Fibroblast of skin of abdomen (primary cell): ENCODE data around the gene CEP164.

Source experiments
- DNase-seq: peaks from one replicate; pipeline ENCODE4 v3.0.0-alpha.2; 2013

Gene CEP164

DNA sequence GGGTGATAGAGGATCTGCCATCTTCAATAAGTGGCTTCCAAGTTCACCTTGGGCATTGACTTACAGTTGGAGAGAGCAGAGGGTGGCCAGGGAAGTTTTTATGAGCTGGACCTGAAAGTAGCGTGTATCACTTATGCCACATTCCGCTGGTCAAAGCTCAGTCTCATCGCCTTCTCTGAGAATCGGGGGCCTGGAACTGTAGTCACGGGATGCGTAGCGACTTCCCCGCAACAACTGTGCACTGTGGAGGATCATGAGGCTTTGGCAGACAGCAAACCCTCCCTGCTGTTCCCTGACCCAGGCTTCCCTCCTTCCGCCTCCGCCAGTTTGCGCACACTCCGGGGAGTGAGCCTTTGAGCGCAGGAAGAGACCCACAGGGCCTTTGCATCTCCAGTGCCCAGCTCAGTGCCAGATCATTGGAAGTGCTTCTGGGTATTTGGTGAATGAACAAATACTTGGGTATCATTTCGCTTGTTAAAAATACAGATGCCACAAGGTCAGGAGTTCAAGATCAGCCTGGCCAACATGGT lies 95.5 kb downstream of the CEP164 start:
- no peak for DNase-seq

DNA sequence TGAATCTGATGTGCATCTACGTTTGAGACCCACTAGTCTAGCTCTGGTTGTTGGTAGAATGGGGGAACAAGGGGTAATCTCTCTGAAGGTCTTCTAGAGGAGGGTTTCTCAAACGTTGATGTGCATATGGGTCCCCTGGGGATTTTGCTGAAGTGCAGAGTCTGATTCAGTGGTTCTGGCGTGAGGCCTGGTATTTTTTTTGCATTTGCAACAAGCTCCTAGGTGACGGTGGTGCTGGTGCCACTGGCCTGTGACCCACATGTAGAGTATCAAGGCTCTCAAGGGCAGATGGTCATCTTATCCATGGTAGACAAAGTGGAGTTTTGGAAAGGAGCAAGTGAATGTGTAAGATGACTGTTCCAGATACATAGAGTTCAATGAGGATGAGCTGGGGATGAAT lies 97.1 kb downstream of the CEP164 start:
- DNase-seq: peak; percentile 21

DNA sequence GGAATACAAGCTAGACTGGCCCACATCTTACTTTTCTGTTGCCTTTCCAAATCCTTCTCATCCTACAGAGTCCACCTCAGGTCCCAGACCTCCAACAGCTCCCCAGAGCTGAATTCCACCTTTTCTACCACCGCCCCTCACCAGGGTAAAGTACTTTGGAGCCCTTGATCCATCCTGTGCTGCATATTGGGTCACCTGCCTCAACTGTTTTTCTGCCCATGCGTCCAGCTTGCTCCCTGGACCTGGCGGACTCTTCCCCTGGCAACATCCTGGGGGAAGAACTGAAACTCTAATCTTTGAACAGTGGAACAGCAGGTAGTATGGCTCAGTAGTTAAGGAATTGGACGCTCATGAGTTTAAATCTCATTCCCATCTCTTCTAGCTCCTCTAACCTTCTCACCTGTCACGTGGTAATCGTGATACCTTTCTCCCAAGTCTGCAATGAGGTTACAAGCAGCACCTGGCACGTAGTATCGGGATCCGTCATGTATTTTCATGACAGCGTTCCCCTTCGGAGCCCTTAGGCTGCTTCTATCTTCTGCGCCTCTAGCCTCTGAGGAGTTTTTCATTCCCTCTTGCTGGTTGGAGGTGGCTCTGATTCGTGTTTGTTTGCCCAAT lies 98.1 kb downstream of the CEP164 start:
- no peak for DNase-seq

DNA sequence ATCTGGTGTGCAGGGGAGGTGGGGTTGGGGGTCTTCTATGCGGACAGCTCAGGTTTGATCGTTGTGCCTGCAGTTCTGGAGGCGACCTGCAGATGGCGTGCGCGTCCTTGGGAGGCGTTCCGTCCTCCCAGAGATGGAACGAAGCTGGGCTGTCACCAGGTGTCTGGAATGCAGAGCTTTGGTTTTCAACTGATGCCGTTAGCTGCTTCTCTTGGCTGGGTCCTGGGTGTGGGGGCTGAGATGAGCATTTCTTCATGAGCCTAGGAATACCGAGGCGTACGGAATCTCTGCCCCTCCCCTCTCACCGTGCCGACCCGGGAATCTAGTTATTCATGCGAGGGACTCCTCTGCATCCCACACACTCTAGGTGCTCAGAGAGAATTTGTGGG lies 98.6 kb downstream of the CEP164 start:
- DNase-seq: peak; percentile 43

DNA sequence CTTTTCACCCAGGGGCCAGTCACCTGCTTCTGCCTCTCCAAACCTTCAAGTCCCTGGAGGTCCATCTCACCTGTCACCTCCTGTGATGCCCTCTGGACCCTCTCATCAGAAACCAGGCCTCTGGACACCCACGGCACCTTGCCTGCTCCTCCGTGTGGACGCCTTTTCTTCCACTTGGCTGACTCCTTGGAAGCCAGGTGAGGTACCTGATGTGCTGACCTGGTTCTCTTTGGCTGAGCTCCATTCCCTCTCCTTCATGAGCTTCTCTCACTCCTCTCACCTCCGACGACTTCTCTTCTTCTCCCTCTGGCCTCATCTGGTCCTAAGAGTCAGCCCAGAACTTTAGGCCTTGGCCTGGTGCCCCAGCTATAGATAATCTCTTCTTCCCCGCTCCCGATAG lies 99.3 kb downstream of the CEP164 start:
- no peak for DNase-seq

DNA sequence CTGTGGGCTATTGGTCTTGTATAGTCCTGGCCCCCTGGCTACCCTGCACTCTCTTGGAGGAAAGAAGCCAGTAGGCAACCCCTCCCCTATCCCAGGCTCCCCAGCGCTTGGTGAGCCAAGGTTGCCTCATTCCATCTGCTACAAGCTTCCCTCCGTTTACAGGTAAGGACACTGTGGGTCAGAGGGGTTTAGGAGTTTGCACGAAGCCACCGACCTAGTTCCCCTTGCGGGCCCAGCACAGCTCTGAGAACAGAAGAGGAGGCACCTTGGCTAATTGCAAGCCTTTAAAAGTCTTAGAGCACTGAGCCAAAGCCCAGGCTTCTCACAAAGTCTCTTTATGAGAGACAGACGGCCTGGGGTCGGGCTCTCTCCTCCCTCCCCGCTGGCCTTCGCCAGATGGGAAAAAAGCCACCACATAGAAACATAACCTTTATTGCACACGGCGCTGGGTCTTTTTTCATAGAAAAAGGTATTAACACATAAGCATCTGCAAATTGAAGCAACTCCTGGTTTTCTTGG lies 99.8 kb downstream of the CEP164 start:
- DNase-seq: no peak

DNA sequence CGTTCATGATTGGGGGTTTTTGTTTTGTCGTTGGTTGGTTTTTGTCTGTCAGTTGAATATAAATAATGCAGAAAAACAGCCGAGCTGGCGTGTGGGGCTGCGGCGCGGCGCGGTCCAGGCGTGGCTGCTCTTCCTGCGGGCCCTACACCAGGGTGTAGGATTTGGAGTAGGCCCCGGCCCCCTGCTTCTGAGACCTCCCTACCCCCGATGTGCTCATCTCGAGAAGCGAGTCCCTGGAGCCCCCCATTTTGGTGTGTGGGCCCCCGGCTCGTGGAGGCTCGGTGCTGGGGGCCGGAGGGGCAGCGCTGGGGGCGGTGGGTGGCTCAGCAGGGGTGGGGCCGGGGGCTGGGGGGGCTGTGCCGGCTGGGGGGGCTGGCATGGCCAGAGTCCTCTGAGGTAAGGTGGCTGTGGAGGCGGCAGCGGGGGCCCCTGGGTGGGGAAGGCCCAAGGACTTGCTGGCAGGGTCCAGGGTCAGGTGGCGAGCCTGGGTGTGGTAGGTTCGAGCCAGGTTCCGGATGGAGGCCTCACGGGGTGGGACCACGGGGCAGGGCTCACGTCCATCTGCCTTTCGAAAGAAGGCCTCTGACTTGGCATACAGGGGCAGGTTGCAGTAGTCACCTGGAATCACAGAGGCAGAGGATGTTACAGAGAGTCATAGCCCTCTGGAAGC lies 100.7 kb downstream of the CEP164 start:
- no peak for DNase-seq

DNA sequence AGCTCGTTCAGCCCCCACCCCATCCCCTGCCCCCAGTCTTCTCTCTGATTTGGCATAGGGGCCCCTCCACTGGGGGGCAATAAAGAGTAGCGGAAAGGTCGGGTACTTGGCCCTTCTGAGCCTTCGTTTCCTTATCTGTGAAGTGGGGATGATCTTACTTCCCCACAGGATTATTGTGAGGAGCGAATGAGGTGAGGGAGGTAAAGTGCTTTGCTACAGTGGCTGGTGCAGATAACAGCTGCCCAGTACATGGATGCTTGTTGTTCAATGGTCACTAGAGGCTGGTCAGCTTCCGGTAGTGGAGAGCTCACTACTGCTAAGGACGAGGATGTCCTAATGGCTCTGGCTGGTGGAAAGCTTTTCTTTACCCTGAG lies 101.2 kb downstream of the CEP164 start:
- no peak for DNase-seq

DNA sequence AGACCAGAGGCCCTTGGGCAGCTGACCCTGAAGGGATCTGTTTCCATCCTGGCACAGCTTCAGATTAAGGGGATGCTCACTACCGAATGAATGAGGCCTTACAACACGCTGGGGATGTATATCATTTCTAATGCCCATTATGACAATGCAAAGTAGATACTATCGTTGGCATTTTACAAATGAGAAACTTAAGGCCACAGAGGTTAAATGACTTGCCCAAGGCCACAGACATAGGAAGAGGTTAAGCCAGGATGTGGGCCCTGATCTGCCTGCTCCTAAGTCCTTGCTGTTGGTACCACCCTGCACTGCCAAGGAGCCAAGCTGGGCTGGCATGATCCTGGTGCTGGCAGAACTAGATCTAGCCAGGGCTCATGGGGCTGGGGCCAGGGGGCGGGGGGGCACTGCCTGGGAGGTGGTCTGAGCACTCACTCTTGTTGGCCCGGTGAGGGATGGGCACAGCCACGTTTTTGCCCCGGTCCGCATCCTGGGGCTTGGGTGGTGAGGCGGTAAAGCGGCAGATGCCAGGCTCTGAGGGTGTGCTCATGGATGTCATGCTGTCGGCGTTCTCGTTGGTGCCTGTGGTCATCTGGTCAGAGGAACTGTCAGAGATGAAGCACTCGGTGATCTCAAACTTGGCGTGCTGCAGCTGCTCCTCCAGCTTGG lies 102.8 kb downstream of the CEP164 start:
- DNase-seq: no peak

DNA sequence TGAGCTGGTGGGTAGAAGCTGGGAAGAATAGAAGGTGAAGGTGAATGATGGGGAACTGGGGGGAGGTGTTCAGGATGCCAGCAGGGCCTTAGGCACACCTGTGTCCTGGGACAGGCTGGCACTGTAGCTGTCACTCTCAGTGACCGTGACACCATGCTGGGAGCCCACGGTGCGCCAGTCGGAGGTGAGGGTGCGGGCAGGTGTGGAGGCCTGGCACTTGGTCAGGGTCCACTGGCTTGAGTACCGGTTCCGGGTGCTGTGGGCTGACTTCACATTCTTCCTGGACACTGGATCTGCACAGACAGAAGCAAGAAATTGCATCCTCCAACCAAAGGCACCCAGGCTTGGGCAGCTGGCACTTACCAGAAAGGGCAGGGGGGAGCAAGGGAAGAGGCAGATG lies 103.8 kb downstream of the CEP164 start:
- DNase-seq: no peak

DNA sequence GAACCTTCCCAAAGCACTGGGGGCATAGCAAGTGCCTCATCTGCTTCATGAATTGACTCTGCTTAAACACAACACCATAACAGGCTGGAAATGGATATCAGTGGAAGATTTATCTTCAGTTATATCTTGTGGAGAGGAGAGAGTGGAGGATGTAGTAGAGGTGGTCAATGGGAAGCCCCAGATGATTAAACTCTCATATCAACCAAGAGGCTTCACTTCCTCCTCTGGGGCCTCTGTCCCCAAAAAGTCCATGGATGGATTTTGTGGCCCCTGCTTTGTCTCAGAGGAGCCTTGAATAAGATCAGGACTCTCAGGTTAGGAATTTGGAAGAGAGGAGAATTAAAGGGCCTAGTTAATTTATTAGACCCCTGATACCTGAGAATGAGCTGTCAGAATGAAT lies 106.1 kb downstream of the CEP164 start:
- DNase-seq: no peak

DNA sequence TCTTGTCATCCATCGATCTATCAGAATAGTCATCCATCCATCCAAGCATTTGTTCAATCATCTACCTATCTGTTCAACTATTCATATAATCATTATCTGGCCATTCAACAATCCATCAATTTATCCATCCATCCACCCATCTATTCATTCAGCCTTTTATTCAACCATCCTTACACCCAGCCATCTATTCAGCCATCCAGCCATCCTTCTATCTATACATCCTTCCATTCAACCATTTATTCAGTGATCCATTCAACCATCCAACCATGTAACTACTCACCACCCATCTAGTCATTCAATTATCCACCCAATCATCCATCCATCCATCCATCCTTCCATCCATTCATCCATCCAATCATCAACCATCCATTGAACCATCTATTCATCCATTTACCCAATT lies 106.8 kb downstream of the CEP164 start:
- DNase-seq: no peak

DNA sequence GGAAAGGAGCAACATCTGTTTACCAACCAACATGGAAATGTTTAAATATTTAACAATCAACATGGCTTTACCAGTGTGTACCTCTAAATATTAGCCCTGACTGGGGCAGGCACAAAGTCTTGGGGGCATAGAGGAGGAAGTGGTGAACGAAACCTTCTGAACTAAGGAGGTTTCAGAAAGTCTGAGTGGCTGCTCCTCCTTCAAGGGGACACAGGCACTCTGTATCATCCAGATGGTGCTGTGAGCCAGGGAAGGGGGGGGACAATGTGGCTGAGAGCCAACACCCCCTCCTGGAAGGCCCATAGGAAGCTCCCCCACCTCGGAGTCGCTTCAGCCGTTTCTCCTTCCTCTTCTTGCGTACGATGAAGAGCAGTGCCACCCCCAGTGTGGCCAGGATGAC lies 107.7 kb downstream of the CEP164 start:
- DNase-seq: no peak

DNA sequence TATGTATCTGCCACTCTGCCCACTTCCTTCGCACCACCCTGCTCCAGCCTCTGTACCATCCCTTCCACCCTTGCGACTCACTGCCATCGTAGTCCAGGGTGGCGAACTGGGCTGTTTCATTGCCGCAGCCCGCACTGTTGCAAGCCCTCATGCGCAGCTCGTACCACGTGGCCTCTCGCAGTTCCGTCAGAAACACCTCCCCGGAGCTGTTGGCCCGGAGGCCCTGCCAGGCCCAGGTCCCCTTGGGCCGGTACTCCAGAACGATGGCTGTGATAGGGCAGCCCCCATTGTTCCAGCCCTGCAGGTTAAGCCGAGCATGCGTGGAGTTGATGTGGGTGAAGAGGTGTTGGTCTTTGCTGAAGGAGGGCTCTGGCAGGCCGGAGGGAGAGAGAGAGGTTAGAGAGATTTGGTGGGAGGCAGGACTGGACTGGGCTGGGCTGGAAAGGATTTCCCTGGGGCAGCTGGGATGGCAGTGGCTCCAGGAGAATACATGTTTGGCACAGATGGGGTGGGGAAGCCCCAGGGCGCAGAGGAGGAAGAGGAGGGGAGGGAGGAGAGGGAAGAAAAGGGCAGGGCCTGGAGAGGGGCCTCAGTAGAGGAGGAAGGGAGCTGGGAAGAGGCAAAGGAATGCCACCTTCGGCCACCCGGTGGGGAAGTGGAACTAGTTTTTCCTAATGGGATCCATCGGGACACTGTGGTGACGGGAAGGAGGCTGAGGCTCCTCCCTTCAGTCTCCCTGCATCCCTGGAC lies 109.6 kb downstream of the CEP164 start:
- DNase-seq: no peak

DNA sequence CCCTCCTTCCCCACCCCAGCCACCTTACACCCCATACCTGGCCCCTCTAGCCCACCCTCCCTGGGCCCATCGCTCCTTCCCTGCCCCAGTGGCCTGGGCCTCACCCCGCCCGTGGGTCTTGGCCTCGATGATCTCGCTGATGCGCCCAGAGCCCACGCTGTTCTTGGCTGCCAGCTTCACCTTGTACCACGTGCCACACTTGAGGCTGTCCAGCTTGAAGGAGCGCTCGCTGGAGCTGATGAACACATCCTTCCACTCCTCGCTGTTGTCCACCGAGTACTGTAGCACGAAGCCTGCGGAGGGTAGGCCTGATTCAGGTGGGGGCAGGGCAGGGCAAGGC lies 110.1 kb downstream of the CEP164 start:
- DNase-seq: no peak

DNA sequence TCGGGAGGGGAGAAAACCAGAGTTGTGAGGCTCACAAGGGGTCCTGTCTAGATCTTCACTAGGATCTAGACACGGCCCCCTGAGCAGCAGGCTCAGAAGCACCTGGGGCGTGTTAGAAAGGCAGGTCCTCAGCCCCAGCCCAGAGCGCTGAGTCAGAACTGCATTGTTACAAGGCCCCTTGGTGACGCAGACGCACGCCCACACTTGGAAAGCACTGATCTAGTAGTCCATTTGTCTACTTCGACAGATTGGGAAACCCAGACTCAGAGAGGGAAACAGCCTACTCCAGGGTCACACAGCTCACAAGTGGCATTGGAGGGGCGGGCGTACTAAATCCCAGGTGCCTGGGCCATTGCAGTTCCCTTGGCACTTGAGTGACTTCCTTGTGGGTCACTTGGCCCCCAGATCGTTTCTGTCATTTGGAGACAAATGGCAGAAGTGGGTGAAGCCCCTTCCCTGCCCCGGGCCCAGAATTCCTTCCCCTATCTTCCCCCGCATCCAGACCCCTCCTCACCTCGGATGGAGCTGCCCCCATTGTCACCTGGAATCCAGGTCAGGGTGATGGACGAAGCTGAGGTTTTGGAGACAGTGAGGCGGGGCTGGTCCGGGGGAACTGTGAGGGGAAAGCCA lies 110.8 kb downstream of the CEP164 start:
- no peak for DNase-seq

DNA sequence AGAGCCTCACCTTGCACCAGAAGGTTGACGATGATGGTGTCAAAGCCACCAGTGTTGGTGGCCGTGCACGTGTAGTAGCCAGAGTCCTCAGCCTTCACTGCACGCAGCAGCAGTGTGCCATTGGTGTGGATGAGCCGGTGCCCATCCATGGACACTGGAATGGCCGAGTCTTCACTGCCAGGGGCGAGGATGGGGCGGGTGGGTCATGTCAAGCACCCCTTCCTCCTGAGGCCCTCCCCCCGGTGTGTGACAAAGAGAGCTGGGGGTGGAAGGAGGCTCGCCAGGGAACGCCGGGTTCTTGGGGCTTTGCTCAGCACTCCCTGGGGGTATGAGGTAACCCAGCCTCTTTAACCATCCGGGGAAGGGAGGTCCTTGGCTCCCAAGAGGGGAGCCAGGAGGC lies 111.6 kb downstream of the CEP164 start:
- DNase-seq: no peak

DNA sequence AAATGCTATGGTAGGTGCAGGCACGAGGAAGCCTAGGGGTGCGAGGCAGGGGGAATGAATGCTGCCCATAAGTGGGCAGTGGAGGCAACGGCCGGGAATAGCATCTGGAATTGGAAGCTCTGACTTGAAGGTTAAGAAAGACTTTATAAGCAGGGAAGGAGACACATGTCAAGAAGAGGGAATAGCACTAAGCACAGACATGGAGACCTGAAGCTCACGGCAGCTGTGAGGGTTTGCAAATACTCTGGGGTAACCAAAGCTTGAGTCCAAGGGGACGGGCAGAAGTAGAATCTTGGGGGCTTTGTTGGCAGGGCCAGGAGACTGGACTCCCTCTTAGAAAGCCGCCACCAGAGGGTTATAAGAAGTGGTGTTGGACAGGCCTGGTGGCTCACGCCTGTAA lies 112.6 kb downstream of the CEP164 start:
- DNase-seq: no peak

DNA sequence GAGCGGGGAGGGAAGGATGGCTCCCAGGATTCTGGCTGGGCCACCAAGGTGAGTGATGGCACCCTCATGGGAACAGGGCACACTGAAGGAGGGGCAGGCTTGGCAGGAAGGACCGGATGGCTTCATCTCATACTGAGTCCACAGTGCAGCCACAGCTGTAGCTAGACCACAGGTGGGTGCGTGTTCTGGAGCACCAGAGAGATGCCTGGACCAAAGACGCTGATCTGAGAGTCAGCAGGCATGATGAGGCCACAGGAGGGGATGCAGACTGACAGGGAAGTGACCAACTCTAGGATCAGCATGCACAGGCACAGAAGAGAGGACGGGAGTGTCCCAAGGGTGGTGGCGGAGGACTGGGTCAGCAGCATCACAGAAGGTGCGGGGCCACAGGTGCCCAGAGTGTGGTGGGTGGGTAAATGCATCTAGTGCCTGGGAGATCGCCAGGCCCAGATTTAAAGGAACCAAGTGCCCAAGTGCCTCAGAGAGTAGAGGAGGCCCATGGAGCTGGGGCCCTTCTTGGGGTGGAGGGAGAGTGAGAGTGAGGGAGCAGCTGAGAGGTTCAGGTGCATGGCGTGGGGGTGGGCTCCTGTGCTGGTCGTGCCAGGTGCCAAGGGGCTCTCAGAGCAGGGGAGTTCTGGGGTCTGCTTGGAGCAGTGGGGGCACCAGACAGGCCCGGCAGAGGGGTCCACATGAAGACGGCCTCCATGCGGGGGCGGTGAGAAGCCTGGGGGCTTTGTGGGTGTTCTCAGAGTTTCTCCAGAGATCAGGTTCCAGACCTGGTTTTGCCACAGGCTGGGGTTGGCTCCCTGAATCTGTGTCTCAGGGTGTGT lies 113.7 kb downstream of the CEP164 start:
- no peak for DNase-seq

DNA sequence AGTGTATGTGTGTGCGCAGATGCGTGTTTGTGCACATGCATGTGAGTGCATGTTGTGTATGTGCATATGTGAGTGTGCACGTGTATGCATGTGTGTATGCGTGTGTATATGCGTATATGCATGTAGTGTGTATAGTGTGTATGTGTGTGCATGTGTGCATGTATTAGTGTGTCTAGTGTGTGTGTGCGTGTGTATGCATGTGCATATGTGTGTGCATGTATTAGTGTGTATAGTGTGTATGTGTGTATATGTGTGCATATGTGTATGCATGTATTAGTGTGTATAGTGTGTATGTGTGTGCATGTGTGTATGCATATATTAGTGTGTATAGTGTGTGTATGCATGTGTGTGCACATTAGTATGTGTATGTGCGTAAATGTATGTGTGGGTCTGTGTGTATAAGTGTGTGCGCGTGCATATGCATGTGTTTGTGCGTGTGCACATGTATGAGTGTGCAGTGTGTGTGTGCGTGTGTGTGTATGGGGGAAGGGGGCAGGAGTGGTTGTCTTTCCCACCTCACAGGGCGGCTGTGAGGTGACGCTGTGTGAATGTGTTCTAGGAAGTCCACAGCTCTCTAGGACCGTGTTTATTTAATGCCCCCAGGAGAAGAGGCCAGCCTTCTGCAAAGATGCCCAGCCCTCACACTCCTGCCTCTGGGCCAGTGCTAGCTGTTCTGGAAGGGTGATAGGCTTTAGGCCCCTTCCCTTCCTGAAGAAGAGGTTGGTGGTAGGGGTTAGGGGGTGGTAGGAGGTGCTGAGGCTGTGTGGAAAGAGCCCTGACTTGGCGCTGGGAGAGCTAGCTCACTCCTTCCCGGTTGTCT lies 114.6 kb downstream of the CEP164 start:
- DNase-seq: no peak

DNA sequence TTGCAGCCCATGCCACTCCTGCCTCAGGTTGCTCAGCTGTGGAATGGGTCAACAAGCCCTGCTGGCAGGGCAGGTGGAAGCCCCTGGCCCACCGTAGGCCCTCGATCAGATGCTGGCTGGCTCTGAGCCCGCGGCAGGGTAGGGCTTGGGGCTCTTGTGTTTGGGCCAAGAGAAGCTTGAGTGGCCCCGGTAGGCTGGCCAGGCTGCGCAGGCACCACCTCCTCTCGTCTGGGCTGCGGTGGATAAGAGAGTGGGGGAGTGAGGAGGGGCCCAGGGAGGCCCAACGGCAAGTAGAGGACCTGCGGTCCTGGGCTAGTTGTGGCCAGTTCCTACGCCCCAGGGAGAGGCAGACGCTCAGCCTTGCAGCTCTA lies 115.2 kb downstream of the CEP164 start:
- DNase-seq: no peak
